NCI-H2171 (cell line): ENCODE data around the gene NELL2.
A peak's percentile ranks its signal among the peaks of the same experiment; 100 is the strongest.
"Not testable (repeated sequence)": the region's sequence is repeated elsewhere in the genome, so short reads cannot be mapped to it uniquely, and the experiment has no call there.

ENCODE experiments used
- DNase-seq: peaks from one replicate; lab custom pipeline; 2025; lab: John Stamatoyannopoulos, UW

The NELL2 gene

DNA sequence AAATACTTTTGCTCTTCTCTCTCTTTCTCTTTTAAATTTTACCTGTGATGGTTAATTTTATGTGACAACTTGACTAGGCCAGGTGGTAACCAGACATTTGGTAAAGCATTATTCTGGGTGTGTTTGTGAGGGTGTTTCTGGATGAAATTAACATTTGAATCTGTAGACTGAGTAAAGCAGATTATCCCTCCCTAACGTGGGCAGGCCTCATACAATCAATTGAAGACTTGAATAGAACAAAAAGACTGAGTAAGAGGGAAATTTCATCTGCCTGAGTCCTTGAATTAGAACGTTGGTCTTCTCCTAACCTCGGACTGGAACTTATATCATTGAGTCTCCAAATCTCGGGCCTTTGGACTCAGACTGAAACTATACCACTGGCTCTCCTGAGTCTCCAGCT, 182.1 kb downstream of the NELL2 start:
- no peak for DNase-seq

DNA sequence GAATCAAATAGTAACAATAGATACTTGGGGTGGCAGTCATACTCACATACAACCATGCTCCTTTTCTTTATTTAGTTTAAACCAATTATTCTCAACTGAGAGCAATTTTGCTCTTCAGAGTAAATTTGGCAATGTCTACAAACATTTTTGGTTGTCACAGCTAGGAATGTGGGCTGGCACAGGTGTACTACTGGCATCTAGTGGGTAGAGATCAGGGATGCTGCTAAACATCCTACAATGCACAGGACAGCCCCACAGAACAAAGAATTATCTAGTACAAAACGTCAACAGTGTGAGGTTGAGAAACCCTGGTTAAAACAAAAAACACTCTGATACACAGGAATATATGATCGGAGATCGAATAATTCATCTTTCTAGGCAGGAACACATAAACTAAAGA, 186.5 kb downstream of the NELL2 start:
- DNase-seq, result no peak

GRCh38 chr12:44686821-44687432, 189.2 kb downstream of the NELL2 start:
- DNase-seq, result not testable (repeated sequence)

- DNase-seq, result no peak
Observed at GRCh38 chr12:44677724-44678123, 198.4 kb downstream of the NELL2 start.

GRCh38 chr12:44674875-44675274, 201.2 kb downstream of the NELL2 start:
- DNase-seq, result no peak

DNA sequence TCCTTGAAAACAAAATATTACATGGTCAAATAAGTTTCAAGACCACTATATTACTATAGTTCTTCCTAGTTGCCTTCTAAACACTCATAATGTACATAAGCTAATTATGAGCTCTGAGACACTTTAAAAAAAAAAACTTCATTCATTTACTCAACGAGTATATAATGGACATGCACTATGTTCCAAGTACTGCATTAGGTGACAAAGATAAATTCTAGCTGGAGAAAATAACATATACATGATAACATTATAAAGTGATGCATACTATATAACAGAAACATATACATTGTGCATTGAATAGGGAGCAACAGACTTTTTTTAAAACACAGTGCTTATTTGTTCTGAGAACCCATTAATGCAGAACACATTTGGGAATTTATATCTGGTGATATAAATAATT, 202.3 kb downstream of the NELL2 start:
- no peak for DNase-seq

GRCh38 chr12:44672042-44672441, 204.1 kb downstream of the NELL2 start:
- DNase-seq, result no peak

GRCh38 chr12:44668443-44668842, 207.7 kb downstream of the NELL2 start:
- no peak for DNase-seq

DNA sequence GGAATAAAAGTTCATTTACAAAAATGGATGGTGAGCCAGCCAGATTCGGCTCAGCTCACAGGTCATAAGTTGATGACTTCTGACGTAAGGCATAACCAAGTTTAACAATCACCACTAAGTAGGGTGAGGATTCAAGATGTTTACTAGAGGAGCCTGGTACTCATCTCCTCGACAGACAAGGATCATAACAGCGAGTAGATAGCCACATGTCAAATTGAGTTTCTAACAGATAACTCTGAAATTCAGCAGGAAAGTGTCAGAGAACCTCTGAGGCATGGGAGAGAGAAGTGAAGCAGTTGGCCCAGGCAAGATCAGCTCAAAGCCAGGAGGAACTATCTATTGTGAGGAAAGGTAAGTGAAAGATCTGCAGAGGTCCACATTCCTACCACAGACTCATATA, 208.7 kb downstream of the NELL2 start:
- DNase-seq, result no peak

DNA sequence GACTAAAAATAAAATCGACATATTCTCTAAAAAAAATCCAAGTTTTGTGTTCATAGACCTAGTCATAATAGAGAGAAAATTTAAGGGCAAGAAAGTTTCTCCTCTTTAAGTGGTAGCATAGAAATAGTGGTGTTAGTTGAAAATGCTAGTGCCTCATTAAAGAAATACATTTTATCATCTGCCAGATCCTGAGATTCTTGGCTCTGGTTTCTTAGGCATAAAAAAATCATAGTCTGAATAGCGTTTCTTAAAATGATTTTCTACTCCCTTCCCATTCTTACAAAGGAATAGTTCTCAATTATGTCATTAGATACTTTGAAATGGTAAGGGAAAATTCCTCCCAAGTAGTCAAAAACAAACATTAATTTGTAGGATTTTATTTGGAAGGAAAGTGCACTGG, 212.8 kb downstream of the NELL2 start:
- no peak for DNase-seq

DNA sequence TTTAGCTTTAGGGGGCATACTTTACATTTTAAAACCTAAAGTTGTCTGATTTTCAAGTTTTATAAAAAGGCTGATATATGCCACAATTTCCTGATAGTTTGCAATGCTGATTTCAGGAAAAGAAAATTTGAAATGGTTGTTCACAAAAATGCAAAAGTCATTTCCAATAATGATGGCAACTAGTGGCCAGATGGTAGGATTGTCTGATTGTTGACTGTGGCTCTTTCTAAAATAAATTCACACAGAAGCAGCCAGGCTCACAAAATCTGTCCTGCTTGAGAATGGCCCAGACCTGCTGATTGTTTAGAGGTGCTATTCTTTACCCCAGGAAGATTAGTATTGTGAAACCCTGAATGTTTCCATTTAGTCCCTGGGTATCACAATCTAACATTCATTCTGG, 220.3 kb downstream of the NELL2 start:
- DNase-seq, result no peak

GRCh38 chr12:44654646-44655639, 221.2 kb downstream of the NELL2 start:
- peak; percentile 5 for DNase-seq

- DNase-seq, result no peak
Observed at GRCh38 chr12:44653861-44654527, 222.1 kb downstream of the NELL2 start.

DNA sequence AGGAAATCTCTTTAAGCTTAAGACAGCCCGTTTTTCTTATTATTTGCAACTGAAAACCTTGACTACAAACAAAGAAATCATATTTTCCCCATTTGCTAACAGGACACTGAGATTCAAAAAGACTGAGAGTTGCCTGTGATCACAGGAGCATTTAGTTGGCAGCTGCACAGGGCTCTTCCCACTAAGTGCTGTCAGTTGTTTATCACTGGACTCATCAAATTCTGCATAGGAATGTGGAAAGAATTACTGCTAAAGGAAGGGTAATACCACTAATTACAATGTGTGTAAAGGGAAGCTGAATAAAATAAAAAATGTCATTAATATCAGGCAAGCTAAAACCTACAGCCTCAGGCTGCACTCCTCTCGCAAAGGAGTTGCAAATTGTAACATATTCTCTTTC, 226.4 kb downstream of the NELL2 start:
- no peak for DNase-seq

DNA sequence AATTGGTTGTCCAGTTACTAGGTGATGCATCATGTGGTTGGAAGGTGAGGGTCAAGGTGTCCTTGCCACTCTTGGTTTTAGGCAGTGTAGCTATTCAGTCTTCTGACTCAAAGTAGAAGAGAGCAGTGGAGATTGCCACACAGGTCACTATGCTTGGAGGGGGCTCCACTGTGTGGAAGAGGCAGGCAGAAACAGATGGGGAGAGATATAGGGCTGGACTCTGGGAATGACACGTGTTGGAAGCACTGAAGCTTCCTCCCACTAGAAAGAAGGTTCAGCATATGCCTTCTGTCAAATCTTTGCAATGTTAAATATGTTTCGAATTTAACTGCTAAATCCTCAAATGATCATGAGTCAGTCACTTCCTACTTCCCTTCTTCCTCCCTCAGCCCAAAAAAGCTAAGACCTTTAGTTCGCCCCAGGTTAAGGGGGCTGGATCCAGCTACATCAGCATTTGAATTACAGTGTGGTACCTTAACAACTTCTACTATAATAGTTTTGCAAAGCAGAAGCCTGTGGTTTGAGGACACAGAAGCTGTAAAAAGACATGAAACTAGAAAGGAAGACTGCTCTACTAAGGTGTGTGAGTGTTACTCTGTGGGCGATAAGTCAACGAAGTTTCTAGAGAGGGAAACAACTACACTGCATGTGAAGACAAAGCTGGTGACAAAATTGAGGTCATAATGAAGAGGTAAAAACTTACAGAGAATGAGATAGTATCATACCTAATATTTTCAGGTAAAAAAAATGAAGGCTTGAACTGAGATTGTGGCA, 228.0 kb downstream of the NELL2 start:
- DNase-seq, result no peak

- DNase-seq, result no peak
Observed at GRCh38 chr12:44640427-44641190, 235.5 kb downstream of the NELL2 start.

- no peak for DNase-seq
Observed at GRCh38 chr12:44637875-44638274, 238.2 kb downstream of the NELL2 start.

- no peak for DNase-seq
Observed at GRCh38 chr12:44628180-44628579, 247.9 kb downstream of the NELL2 start.

DNA sequence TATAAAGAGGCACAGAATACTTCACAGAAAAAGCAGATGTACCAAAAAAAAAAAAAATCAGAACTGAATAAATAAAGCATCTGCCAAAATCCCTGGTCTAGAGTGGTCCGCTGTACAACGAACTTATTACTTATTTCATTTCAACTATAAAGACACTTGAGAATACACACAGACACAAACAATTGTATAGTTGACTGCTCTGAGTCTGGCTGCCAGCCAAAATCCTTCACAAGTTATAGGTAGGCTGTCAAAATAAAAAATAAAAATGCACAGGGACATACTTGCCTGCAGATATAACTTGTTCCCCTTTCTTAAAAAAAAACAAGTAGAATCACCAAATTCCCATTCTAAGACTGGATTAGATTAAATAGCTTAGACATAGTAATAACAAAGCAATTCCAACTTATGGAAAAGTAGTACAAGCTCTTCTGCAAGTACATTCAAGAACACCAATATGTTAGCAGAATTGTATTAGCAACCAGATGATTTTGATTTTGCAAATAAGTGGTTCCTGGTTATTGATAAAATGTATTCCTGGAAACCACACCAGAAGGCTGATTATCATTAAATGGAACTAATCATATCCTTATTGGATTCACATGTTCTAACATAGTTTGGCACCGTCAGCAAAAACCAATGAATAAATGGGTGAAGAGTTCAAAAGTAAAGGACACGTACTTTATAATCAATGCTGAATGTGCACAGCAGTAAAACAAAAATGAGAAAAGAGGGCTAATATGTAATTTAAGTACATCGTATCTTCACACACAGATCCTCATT, 248.5 kb downstream of the NELL2 start:
- DNase-seq, result no peak

GRCh38 chr12:44626883-44627282, 249.2 kb downstream of the NELL2 start:
- no peak for DNase-seq
